ENCODE data around the gene LCLAT1.

- TF ChIP-seq CTCF (IDR thresholded peaks at IDR 0.05; ENCODE audit: low read depth, low read length), result no peak
- no peak for TF ChIP-seq EZH2phosphoT487 (IDR thresholded peaks at IDR 0.05; ENCODE audit: low read depth)
Measured at GRCh38 chr2:30688956-30689401, 241.9 kb downstream of the LCLAT1 start.

Measured in OCI-LY3 (cell line).